ENCODE data around the gene FUZ.

Gene FUZ

DNA sequence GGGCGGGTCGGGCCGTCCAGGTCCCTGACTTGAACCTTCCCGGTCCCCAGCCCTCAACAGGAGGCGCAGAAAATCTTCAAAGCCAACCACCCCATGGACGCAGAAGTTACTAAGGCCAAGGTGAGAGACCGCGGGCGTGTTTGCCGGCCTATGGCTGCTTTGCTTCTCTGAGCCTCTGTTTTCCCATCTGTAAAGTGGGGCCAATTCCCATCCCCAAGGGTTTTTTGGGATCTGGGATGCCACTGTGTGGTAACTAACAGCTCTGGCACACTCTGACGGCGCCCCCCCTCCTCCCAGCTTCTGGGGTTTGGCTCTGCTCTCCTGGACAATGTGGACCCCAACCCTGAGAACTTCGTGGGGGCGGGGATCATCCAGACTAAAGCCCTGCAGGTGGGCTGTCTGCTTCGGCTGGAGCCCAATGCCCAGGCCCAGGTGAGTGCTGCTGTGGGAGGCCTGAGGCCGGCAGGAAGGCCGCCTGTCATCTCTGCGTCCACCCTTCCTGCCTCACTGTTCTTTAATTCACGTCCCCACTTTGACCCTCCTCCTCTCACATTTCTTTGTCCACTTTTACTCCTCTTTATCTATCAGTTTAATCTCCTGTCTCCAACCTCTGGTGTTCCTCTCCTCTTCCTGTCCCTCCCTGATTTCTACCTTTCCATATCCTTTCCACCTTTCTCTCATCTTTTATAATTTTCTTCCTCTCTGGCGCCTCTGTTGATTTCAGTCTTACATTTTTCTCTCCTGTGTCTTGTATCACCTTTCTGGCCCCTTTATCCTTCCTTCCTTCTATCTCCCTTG lies 7.1 kb downstream of the FUZ start:
- DNase-seq, result no peak

DNA sequence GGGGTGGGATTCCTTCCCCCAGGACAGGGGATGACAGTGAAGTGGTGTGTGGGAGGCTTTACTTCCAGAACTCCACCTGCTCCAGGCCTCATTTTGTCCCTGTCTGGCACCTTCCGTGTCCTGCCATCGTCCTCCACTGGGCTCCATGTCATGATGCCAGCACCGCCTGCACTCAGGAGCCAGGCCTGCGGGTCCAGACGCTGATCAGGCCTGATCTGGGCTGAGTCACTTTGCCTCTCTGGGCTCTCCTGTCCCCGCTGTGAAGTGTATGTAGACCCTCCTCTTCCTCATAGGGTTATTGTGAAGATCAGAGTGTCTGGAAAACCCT lies 9.6 kb downstream of the FUZ start:
- no peak for DNase-seq

DNA sequence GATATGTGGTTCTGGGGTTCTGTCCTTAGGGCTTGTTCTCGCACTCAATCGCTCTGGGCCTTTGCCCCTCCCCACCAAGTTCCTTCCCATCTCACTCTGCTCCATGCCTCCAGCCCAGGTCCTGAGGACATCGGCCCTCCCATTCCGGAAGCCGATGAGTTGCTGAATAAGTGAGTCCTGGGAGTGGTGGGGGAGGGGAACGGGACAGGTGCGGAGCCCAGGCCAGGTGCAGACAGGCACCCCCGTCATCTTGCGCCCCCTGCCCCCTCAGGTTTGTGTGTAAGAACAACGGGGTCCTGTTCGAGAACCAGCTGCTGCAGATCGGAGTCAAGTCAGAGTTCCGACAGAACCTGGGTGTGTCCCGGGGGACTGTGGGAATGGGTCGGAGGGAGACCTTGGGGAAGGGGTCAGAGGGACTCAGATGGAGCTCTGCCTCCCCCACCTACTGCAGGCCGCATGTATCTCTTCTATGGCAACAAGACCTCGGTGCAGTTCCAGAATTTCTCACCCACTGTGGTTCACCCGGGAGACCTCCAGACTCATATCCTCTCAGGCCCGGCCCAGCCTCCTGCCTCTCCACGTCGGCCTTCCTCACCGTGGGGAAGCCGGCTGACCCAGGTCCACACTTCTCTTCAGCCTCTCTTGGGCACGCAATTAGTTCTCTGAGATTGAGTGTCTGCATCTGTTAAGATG lies 10.1 kb downstream of the FUZ start:
- no peak for DNase-seq

DNA sequence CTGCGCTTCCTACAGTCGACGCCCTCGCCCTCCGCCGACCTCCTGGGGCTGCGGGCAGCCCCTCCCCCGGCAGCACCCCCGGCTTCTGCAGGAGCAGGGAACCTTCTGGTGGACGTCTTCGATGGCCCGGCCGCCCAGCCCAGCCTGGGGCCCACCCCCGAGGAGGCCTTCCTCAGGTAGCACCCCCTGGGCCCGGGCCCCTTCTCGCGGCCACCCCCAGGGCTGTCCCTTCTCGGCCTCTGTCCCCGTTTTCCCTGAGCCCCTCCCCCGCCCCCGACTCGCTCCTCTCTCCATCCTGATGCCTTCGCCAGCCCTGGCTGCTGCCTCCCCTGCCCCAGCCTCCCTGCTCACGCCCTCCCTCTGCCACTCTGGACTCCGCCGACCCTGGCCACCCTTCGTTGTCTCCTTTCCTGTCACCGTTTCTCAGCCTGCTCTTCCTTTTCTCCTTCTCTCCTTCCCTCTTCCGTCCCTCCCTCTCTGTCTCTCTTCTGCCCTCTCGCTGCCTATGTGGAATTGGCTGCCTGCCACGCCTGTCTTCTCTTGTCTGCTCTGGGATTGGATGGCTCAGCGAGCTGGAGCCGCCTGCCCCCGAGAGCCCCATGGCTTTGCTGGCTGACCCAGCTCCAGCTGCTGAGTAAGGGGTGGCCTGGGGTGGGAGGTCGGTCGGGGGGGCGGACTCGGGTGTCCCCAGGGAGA lies 11.0 kb downstream of the FUZ start:
- DNase-seq, result peak; percentile 41

DNA sequence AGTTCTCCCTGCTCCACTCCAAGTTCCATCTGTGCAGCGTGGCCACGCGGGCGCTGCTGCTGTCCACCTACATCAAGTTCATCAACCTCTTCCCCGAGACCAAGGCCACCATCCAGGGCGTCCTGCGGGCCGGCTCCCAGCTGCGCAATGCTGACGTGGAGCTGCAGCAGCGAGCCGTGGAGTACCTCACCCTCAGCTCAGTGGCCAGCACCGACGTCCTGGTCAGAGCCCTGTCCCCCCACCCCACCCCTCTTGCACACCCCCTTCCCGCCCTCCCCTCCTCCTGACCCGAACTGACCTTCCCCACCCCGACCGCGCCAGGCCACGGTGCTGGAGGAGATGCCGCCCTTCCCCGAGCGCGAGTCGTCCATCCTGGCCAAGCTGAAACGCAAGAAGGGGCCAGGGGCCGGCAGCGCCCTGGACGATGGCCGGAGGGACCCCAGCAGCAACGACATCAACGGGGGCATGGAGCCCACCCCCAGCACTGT lies 11.6 kb downstream of the FUZ start:
- no peak for DNase-seq

DNA sequence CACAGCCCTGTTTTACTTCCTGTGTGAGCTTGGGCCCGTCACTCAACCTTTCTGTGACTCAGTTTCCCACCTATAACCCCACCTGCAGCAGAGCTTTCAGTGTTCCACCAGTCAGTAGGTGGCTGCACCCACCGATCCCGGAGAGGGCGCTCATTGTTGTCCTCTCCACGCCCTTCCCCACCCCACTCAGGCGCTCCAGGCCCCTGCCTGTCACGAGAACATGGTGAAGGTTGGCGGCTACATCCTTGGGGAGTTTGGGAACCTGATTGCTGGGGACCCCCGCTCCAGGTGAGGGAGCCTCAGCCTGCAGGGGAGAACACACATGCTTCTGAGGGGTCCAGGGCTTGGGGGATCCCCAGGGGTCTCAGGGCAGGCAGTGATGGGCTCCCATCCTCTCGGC lies 12.3 kb downstream of the FUZ start:
- no peak for DNase-seq

DNA sequence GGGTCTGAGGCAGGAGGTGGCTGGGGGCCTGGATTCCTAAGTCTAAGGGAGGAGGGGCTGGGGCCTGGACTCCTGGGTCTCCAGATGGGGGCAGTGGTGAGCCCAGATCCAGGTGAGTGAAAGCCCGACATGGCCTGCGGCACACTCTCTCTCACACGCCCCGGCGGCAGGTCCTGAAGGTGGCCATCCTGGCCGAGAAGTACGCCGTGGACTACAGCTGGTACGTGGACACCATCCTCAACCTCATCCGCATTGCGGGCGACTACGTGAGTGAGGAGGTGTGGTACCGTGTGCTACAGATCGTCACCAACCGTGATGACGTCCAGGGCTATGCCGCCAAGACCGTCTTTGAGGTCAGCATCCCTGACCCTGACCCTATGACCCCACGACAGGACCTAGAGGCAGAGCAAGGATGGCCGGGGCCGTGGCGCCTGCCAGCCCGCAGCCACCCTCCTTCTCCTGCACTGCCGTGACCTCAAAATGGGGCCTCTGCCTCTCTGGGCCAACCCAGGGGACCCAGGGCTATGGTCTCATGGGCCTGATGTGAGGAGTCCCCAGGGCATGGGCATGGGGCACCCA lies 13.2 kb downstream of the FUZ start:
- DNase-seq, result no peak

DNA sequence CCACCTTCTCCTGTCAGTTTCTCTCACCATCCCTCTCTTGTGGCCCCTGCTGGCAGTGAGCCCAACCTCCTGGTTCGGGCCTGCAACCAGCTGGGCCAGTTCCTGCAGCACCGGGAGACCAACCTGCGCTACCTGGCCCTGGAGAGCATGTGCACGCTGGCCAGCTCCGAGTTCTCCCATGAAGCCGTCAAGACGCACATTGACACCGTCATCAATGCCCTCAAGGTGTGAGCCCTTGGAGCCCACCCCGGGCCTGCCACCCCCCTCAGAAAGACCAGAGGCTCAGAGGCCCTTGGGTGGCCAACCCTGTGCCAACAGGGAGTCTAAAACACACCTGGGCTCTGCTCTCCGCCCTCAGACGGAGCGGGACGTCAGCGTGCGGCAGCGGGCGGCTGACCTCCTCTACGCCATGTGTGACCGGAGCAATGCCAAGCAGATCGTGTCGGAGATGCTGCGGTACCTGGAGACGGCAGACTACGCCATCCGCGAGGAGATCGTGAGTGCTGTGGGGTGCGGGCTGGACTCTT lies 13.8 kb downstream of the FUZ start:
- no peak for DNase-seq

DNA sequence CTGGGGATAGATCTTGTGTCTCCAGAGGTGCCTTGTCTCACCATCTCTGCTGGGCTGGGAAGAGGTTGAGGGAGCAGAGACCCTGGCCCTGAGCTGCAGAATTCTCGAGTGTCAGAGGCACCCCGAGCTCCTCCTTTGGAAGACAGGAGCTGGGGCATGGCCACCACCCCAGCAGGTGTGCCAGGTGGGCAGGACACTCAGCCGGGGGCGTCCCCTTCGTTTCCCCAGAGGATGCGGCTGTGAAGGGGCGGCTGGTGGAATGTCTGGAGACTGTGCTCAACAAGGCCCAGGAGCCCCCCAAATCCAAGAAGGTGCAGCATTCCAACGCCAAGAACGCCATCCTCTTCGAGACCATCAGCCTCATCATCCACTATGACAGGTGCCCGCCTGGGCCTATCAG lies 14.5 kb downstream of the FUZ start:
- DNase-seq, result no peak

DNA sequence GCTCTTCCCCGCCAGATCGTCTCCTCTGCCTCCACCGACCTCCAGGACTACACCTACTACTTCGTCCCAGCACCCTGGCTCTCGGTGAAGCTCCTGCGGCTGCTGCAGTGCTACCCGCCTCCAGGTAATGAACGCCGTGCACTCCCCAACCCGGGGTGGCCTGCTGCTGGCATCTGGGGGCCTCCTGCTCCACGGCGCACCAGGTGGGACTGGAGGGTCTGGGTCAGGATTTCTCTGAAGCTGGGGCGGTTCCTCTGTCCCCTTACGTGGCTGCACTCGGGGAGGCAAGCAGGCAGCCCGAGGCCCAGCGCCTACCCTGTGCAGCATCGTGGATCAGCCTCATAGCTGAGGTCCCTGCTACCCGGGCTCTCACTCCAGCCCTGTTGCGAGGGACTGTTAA lies 17.5 kb downstream of the FUZ start:
- no peak for DNase-seq

DNA sequence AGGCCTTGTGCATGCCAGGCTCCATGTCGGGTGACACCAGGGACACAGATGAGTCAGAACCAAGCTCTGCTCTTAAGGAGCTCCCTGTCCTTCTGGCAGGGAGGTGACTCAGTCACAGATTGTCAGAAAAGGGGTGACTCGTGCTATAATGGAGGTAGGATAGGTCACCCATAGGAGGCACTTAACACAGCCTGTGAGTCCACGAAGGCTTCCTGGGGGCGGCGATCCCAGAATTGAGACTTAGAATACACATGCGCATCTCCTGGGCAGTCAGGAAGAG lies 19.6 kb downstream of the FUZ start:
- no peak for DNase-seq

DNA sequence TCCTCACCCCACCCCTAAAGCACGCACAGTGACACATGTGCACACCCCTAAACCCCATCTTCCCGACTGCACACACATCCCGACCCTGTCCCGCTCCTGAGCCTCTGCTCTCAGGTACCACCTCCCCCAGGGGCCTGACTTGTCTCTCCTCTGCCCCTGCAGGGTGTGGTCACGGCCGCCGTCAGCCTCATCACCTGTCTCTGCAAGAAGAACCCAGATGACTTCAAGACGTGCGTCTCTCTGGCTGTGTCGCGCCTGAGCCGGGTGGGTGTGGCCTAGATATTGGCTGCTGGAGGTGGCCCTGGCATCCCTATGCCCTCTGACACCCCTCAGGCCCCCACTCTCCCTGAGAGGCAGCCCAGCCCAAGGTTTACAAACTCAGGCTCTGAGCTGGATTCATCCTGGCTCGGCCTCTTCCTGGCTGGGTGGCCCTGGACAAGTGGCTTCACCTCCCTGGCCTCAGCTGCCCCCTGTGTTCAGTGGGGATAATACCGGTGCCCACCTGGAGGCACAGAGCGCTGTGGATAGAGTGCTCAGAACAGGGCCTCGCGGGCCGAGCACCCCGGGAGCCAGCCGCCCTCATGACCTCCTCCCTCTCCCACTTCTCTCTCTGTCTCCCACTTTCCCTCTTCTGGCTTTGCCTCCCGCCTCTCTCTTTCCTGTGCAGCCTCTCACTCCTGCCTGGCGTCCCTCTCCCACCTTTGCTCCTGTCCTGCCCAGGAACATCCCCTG lies 20.1 kb downstream of the FUZ start:
- DNase-seq, result no peak

DNA sequence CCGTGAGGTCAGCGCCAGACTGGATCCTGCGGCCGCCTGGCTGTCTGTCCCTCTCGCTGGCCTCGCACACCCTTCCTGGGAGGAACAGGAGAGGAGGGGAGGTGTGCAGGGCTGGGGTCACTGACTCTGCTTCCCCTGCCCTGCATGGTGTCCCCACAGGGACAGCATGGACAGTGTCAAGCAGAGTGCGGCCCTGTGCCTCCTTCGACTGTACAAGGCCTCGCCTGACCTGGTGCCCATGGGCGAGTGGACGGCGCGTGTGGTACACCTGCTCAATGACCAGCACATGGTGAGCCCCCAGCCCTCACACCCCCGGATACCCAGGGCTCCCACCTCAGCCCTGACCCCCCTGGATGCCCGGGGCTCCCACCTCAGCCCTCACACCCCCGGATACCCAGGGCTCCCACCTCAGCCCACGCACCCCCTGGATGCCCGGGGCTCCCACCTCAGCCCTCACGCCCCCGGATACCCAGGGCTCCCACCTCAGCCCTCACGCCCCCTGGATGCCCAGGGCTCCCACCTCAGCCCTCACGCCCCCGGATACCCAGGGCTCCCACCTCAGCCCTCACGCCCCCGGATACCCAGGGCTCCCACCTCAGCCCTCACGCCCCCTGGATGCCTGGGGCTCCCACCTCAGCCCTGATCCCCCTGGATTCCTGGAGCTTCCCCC lies 21.2 kb downstream of the FUZ start:
- DNase-seq, result no peak

DNA sequence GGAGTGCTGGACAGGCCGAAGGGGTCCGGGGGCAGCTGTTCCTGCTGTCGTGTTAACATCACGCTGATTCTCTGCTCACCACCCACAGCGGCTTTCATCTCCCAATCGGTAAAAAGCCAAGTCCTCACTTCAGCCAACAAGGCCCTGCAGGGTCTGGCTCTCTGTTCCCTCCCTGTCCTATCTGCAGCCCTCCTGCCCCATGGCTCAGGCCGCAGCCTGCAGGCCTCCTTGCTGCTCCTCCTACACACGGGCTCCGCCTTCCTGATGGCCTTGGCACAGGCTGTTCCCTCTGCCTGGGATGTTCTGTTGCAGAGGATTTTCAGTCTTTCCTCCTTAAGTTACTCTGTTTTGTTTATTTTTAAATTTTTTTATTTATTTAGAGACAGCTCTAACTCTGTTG lies 22.2 kb downstream of the FUZ start:
- no peak for DNase-seq

DNA sequence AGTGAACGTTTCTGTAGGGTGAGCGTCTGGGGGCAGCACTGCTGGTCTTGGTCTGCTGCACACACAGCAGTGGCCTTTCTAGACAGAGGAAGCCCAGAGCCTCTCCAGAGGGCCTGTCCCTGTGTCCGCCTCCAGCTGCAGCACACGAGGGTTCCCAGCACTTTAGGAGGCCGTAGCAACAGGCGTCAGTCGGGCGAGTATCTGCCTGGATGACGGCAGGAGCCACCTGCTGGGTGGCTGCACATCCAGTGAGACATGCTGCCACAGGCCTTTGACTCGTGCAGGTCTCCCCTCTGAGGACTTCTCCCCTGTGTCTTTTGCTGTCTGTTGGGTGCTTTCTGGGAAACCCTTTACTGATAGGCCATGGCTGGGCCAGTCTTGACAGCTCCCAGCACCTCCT lies 24.2 kb downstream of the FUZ start:
- DNase-seq, result no peak

DNA sequence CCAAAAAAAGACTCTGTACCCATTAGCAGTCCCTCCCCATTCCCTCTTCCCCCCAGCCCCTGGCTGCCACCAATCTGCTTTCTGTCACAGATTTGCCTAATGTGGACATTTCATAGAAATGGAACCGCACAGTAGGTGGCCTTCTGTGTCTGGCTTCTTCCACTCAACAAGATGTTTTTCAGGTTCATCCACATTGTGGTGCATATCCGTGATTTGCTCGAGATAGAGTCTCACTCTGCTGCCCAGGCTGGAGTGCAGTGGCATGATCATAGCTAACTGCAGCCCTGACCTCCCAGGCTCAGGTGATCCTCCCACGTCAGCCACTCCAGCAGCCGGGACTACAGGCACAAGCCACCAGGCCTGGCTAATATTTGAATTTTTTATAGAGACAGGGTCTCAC lies 25.3 kb downstream of the FUZ start:
- no peak for DNase-seq

DNA sequence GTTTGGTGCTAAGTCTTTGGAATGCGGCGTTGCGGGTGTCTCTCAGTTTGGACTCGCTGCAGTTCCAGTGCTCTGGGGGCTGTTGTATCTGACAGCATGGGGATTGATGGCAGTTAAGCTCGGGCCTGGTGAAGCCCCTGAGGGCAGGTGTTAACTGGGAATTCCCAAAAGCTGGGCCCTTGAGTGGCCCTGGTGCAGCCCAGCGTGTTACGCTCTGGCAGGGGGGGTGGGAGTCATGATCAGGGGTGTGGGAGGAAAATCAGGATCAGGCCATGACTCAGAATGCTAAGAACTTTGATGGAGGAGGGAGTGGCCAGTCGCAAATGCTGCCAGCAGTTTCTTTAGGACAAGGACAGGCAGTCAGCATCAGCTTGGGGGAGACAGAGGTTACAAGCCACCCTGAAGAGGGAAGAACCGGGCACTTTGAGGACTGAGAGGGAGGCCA lies 26.7 kb downstream of the FUZ start:
- no peak for DNase-seq

DNA sequence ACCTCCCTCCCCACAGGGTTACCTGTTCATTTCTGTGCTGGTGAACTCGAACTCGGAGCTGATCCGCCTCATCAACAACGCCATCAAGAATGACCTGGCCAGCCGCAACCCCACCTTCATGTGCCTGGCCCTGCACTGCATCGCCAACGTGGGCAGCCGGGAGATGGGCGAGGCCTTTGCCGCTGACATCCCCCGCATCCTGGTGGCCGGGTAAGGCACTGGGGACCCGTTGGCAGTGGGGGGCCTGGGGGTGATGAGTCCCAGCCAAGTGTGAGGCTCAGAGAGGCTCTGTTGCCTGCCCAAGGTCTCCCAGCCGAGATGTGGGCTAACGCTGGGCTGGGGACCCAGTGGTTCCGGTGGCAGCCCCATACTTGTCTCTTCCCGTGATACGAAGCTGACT lies 30.6 kb downstream of the FUZ start:
- no peak for DNase-seq

DNA sequence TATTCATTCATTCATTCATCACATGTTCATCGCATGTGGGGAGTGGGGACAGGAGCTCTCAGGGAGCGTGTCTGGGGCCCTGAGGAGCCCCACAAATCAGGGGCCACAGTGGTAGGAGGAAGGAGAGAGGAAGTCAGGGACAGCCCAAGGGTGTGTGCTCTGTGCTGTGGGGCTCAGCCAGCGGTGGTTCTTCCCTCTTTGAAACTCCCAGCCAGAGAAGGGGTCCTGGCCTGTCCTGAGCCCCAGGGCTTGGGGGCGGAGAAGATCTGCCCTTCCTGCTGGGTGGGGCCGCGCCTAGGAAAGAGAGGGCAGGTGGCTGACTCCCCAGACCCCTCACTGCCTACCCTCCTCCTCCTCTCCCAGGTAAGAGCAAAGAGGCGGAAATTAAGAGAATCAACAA lies 31.7 kb downstream of the FUZ start:
- no peak for DNase-seq

DNA sequence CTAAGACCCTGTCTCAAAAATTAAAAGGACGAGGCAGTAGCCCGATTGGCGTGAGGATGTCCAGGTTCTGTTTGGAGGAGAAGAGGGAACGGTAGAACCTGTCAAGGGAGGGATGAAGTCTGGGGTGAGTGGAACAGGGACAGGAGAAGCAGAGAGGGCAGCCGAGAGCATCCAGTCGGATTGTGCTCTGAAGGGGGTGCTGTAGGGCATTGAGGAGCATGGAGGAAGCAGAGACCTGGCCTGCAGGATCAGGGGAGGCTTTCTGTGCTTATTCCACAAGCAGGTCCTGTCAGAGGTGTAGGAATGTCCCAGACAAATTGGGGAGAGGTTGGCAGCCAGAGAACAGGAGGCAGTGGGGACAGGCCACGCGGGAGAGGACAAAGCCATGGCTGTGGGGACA lies 32.2 kb downstream of the FUZ start:
- no peak for DNase-seq

DNA sequence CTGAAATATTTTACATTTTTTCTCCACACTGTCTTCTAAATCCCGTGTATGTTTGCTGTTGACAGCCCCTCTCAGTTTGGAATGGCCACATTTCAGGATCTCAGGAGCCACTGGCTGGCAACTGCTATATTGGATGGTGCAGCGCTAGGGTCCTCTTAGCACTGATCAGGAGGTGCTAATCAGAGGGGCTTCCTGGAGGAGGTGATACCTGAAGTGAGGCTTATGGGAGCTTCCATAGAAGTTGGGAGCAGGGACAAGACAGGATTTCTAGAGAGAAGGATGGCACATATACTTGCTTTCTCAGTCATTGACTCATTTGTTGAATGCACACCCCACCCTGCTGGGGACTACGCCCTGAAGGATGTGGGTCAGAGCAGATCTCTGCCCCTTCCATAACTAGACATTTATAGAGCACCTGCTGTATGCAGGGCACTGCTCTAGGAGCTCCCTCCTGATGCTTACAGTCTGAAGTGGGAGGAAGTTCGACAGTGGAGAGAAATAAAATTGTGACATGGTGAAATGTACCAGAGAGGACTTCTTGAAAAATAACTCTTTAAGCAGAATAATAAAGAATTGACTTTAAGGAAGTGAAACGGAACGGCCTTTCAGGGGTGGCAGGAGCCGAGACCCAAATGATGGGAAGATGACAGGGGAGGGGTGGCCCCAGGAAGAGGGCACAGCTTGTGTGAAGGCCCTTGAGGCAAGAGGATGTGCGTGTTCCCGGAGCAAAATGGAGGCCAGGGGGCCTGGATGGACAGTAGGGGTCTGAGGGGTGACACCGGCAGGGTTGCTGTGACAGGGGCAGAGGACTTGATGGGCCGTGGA lies 33.1 kb downstream of the FUZ start:
- DNase-seq, result no peak

DNA sequence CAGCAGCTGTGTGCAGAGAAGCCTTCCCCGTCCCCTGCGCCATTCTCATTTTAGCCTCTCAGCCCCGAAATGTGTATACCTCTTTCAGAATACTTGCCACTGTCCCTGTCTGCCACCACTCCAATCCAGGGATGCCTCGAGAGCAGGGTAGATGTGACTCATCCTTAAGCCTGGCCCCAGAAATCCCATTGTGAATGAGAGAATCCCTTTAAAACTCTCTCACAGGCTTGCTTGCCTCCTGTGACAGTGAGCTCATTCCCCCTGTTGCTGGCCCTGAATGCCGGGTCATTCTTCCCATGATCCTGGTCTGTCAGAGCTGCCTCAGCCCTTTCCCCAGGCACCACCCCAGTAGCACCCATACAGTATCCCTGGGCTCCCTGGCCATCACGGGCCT lies 36.7 kb downstream of the FUZ start:
- no peak for DNase-seq

Data from hematopoietic multipotent progenitor cell treated with erythropoietin and hydrocortisone succinate and interleukin-3 and kit ligand, for 8 days (in vitro differentiated cells).